Measurements from ENCODE around the gene ATP8A2.

DNA sequence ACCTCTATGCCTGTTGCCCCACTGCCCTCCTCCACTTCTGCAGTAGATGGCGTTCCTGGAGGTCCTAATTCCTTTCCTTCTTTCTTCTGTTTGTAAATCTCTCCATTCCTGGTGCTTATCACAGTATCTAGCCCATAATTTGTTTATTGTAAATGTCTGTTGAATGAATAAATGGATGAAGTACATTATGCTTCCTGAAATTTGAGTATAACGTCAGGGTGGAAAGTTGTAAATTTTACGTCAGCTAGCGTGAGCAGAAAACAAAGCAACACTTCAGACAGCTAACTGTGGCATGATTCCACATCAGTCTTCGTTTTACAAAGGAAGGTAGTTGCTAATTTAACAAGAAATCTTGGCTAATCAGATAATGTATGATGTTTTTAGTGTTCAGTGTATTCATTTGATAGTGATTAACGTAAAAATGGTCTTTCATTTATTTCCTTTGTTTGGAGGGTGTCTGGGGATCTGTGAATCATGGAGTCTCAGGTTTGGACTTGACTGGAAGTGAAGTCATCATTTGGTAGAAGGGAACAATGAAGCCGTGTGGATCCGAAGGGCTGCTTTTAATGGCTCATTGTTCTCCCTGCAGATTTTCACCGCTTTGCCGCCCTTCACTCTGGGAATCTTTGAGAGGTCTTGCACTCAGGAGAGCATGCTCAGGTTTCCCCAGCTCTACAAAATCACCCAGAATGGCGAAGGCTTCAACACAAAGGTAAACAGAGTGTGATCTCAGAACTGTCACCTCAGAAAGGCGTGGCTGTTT lies 465.0 kb downstream of the ATP8A2 start:
- TF ChIP-seq, protein P1, sequence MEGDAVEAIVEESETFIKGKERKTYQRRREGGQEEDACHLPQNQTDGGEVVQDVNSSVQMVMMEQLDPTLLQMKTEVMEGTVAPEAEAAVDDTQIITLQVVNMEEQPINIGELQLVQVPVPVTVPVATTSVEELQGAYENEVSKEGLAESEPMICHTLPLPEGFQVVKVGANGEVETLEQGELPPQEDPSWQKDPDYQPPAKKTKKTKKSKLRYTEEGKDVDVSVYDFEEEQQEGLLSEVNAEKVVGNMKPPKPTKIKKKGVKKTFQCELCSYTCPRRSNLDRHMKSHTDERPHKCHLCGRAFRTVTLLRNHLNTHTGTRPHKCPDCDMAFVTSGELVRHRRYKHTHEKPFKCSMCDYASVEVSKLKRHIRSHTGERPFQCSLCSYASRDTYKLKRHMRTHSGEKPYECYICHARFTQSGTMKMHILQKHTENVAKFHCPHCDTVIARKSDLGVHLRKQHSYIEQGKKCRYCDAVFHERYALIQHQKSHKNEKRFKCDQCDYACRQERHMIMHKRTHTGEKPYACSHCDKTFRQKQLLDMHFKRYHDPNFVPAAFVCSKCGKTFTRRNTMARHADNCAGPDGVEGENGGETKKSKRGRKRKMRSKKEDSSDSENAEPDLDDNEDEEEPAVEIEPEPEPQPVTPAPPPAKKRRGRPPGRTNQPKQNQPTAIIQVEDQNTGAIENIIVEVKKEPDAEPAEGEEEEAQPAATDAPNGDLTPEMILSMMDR (IDR thresholded peaks at IDR 0.05): no peak
- TF ChIP-seq POLR2AphosphoS5 (IDR thresholded peaks at IDR 0.05): no peak

Data from upper lobe of left lung (tissue), 4 donors.